ENCODE data around the gene EDN1.

DNA sequence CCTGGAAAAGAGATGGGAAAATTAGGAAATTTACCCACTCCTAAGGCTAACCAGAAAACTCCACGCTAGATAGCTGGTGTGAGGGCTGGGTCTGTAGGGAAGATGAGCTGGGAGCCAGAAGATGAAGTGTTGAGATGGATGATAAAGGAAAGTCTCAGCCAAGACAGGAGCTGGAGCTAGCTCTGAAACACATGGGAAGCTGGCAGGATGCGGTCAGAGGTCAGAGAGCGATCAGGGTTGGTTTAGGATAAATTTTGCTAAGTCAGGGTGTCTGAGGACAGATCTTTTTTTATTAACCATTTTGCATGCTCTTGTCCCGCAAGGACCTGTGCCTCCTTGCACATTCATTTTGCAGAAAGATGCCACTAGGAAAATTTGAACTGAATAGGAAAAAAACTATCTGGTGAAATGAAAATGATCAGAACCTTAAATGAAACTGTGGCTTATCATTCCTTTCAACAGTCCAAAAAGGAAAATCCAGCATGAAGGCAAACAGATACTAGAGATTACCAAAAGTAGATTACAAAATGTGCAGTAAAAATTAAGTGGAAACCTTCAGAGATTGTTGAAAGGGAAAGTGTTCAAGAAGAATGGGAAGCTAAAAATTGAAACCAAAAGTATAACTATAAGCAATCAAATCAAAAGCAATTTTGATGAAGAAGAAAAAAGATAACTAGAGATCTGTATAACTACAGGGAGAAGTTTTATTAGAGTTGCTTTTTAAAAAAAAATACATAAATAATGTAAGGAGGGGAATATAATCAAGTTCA lies 10.7 kb upstream of the EDN1 start:
- TF ChIP-seq, protein P1, sequence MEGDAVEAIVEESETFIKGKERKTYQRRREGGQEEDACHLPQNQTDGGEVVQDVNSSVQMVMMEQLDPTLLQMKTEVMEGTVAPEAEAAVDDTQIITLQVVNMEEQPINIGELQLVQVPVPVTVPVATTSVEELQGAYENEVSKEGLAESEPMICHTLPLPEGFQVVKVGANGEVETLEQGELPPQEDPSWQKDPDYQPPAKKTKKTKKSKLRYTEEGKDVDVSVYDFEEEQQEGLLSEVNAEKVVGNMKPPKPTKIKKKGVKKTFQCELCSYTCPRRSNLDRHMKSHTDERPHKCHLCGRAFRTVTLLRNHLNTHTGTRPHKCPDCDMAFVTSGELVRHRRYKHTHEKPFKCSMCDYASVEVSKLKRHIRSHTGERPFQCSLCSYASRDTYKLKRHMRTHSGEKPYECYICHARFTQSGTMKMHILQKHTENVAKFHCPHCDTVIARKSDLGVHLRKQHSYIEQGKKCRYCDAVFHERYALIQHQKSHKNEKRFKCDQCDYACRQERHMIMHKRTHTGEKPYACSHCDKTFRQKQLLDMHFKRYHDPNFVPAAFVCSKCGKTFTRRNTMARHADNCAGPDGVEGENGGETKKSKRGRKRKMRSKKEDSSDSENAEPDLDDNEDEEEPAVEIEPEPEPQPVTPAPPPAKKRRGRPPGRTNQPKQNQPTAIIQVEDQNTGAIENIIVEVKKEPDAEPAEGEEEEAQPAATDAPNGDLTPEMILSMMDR (optimal IDR thresholded peaks at IDR 0.05 in 1 of 3, IDR thresholded peaks at IDR 0.05 in 1 of 3, conservative IDR thresholded peaks at IDR 0.05 in 1 of 3; ENCODE audit: extremely low read depth in 1 of 3, insufficient read depth in 2 of 3, low read length in 3 of 3): no peak
- no peak for TF ChIP-seq EZH2 (IDR thresholded peaks at IDR 0.05; ENCODE audit: low read length)
